Mucosa of descending colon (tissue), 3 donors: ENCODE data around the gene MINK1. TPM values are rescaled to one million over a fixed set of nuclear protein-coding genes. Genes with fewer than 3 reads are reported as not detected.
A peak's percentile ranks its signal among the peaks of the same experiment; 100 is the strongest.

ENCODE experiments used
- ATAC-seq: fragments of 200-7000 bp; cut with Tn5 transposase; one replicate; pipeline ENCODE4 v1.9.1; 2020; ENCODE audit warnings: mild to moderate bottlenecking, moderate library complexity
- DNase-seq, 3 donors: peaks; one replicate each; pipeline ENCODE4 v3.0.0-alpha.2; 2020
- H3K36me3 ChIP-seq: fragments of 200-600 bp; one replicate; pipeline ENCODE4 v1.8.0; 2021; ENCODE audit warnings: low read depth, mild to moderate bottlenecking
- H3K4me1 ChIP-seq: fragments of 200-600 bp; one replicate; pipeline ENCODE4 v1.8.0; 2021; ENCODE audit warnings: low read depth, mild to moderate bottlenecking
- H3K4me3 ChIP-seq: fragments of 200-600 bp; one replicate; pipeline ENCODE4 v1.8.0; 2021; ENCODE audit warnings: mild to moderate bottlenecking
- H3K9me3 ChIP-seq: fragments of 200-600 bp; one replicate; pipeline ENCODE4 v1.8.0; 2021; ENCODE audit warnings: mild to moderate bottlenecking
- intact Hi-C, 2 donors: fragments of 100-400 bp; cut with DNase I in 1 of 2; cut with micrococcal nuclease in 1 of 2; formaldehyde crosslinking; loops; one replicate each; pipeline versions ENCODE4 v1.11.0 to v1.11.1; 2022; cut with DNase I, micrococcal nuclease
- total RNA-seq, 3 donors: library from RNA; stranded (reverse); fragmentation: NEBNext Ultra II Directional in 2 of 3; extraction: Animal tissue kit (Norgen Biotek cat#: 25700) in 2 of 3; gene quantifications; one replicate each; pipeline versions ENCODE4 v1.2.1 to v1.2.4, GENCODE V29; 2021 to 2023
- TF ChIP-seq, protein P1 (sequence below): fragments of 200-600 bp; IDR thresholded peaks from one replicate; pipeline ENCODE4 v1.8.0; 2022; ENCODE audit warnings: antibody characterized with exemption, mild to moderate bottlenecking
- donor health status: DM: no; HTN: no; CAD: no; lungs with moderate emphysema.
- donor health status: DM: no; HTN: no; CAD: no.
- donor health status: DM: no; HTN: yes; CAD: no.

The MINK1 gene
- total RNA-seq, 3 donors from 2014 or later = 140 to 227 (median 170) TPM

DNA sequence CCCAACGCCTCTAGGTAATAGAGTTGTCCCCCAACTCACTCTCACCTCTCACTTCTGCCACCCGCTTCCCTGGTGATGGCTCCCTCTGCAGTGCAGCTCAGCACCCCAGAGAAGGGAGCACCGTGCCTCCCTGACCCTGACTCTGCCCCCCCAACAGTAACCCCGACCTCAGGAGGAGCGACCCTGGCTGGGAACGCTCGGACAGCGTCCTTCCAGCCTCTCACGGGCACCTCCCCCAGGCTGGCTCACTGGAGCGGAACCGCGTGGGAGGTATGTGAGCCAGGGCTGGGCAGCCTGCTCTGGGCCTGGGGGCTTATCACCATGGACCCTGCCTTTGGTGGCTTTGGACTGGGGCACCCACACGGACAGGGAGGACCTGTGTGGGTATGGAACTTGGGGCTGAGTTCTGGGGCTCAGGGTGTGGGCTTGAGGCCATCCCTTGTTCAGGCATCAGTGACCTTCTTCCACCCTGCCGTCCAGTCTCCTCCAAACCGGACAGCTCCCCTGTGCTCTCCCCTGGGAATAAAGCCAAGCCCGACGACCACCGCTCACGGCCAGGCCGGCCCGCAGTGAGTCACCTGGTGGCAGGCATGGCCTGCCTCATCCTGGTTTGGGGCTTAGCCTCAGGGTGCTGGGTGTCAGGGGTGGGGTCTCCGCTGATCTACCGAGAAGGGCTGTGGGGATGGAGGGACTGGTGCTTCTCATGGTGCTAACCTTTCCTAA lies 59.5 kb downstream of the MINK1 start:
- TF ChIP-seq, protein P1, sequence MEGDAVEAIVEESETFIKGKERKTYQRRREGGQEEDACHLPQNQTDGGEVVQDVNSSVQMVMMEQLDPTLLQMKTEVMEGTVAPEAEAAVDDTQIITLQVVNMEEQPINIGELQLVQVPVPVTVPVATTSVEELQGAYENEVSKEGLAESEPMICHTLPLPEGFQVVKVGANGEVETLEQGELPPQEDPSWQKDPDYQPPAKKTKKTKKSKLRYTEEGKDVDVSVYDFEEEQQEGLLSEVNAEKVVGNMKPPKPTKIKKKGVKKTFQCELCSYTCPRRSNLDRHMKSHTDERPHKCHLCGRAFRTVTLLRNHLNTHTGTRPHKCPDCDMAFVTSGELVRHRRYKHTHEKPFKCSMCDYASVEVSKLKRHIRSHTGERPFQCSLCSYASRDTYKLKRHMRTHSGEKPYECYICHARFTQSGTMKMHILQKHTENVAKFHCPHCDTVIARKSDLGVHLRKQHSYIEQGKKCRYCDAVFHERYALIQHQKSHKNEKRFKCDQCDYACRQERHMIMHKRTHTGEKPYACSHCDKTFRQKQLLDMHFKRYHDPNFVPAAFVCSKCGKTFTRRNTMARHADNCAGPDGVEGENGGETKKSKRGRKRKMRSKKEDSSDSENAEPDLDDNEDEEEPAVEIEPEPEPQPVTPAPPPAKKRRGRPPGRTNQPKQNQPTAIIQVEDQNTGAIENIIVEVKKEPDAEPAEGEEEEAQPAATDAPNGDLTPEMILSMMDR = no peak
- no peaks in the 10 kb centered on the region for H3K9me3 ChIP-seq
- peaks cover 3% of the 10 kb centered on the region for H3K36me3 ChIP-seq
- DNase-seq (peak in 1 of 3 donors; percentile 45), ATAC-seq (no peak)
- H3K4me3 ChIP-seq = no peak overlapping the region
- no peaks in the 10 kb centered on the region for H3K4me1 ChIP-seq
- intact Hi-C loops = loop anchor here in 1 of 2 donors (10.0 kb wide), 1 partner anchor 168 kb away; no protein-coding TSS in a partner anchor

DNA sequence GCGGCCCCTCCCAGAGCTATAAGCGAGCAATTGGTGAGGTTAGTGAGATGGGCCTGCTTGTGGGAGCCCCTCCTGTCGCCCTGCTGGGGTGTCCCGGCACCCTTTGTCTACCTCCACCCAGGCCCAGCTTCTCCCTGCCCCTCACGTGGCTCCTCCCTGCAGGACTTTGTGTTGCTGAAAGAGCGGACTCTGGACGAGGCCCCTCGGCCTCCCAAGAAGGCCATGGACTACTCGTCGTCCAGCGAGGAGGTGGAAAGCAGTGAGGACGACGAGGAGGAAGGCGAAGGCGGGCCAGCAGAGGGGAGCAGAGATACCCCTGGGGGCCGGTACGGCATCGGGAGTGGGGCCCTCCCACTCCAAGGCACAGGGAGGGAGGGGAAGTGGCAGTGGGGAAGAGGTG lies 60.1 kb downstream of the MINK1 start:
- TF ChIP-seq, protein P1 = no peak
- H3K4me3 ChIP-seq = no peak overlapping the region
- no peaks in the 10 kb centered on the region for H3K4me1 ChIP-seq
- ATAC-seq (no peak), DNase-seq (peak in 1 of 3 donors; percentile 40)
- intact Hi-C loops = loop anchor here in 1 of 2 donors (10.0 kb wide), 1 partner anchor 168 kb away; no protein-coding TSS in a partner anchor
- peaks cover 3% of the 10 kb centered on the region for H3K36me3 ChIP-seq
- H3K9me3 ChIP-seq = no peaks in the 10 kb centered on the region

DNA sequence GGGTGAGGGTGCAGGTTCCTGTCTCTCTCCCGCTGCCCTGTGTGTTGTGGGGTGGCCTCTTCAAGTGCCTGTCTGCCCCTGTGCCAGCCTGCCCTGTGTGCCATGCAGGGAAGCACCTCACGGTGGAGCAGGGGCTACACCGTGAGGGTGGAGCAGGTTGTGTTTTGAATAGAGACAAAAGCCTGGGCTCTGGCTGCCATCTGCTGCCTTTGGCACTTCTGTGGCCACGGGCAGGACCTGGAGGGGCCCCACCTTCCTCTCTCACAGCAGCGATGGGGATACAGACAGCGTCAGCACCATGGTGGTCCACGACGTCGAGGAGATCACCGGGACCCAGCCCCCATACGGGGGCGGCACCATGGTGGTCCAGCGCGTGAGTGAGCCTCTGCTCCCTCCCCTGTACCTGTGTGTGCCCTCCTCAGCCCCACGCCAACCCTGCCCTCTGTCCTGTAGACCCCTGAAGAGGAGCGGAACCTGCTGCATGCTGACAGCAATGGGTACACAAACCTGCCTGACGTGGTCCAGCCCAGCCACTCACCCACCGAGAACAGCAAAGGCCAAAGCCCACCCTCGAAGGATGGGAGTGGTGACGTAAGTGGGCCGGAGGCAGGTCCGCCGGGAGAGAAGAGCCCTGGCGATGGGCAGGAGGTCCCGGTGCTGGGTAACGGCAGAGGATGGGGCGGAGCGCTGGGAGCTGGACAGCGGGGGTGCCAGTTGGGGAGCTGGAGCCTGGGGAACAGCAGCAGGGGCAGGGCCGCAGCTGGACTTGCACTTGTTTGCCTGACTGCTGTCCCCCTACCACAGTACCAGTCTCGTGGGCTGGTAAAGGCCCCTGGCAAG lies 60.8 kb downstream of the MINK1 start:
- TF ChIP-seq, protein P1 = no peak
- no peaks in the 10 kb centered on the region for H3K9me3 ChIP-seq
- peak in 1 of 3 donors; percentile 45 for DNase-seq
- H3K36me3 ChIP-seq = peaks cover 3% of the 10 kb centered on the region
- intact Hi-C loops = loop anchor here in 1 of 2 donors (10.0 kb wide), 1 partner anchor 169 kb away; no protein-coding TSS in a partner anchor
- H3K4me1 ChIP-seq = no peaks in the 10 kb centered on the region
- H3K4me3 ChIP-seq = no peak overlapping the region
- no peak for ATAC-seq

DNA sequence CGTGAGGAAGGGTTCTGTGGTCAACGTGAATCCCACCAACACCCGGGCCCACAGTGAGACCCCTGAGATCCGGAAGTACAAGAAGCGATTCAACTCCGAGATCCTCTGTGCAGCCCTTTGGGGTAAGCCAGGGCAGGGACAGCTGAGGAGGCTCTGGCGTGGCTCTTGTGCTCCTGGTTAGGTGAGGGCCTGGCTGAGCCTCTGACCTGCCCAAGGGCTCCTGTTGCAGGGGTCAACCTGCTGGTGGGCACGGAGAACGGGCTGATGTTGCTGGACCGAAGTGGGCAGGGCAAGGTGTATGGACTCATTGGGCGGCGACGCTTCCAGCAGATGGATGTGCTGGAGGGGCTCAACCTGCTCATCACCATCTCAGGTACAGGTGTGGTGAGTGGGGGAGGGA lies 62.0 kb downstream of the MINK1 start:
- H3K36me3 ChIP-seq = peaks cover 3% of the 10 kb centered on the region
- peak in 1 of 3 donors; percentile 53 for DNase-seq

More for the DNA sequence above, 62.0 kb downstream of the MINK1 start:
- intact Hi-C loops = loop anchor here in 1 of 2 donors (10.0 kb wide), 1 partner anchor 170 kb away; no protein-coding TSS in a partner anchor
- peaks cover 11% of the 10 kb centered on the region for H3K4me1 ChIP-seq
- H3K9me3 ChIP-seq = no peaks in the 10 kb centered on the region
- no peak overlapping the region for H3K4me3 ChIP-seq
- TF ChIP-seq, protein P1 = no peak
- no peak for ATAC-seq
